ENCODE measurements around the gene FMN2. TPM values are rescaled to one million over a fixed set of nuclear protein-coding genes. Genes with fewer than 3 reads are reported as not detected.

The FMN2 gene
- total RNA-seq, 2 experiments from 2014 or later, result not detected

GRCh38 chr1:240244968-240245628 lies 153.4 kb downstream of the FMN2 start:
- no peak for DNase-seq
- H3K27ac Mint-ChIP-seq, result no peak overlapping the region

GRCh38 chr1:240245629-240246020 lies 153.9 kb downstream of the FMN2 start:
- Mint-ChIP-seq H3K27me3 (no peaks in the 10 kb centered on the region), H3K4me1 (ENCODE audit: low read depth) (no peaks in the 10 kb centered on the region), H3K27ac (no peak overlapping the region), H3K9me3 (peaks cover 2% of the 10 kb centered on the region), H3K36me3 (ENCODE audit: low read depth) (no peaks in the 10 kb centered on the region), H3K4me3 (no peak overlapping the region)
- DNase-seq, result no peak
- no peak for ATAC-seq
- intact Hi-C loops (cut with micrococcal nuclease), result no loop called here
- ChIA-PET POLR2A (no interaction called here), CTCF (no interaction called here)
- no peak for TF ChIP-seq CTCF (IDR thresholded peaks at IDR 0.05)

More at GRCh38 chr1:240244968-240245628, 153.4 kb downstream of the FMN2 start:
- Mint-ChIP-seq H3K27me3 (no peaks in the 10 kb centered on the region), H3K36me3 (ENCODE audit: low read depth) (no peaks in the 10 kb centered on the region), H3K9me3 (peaks cover 2% of the 10 kb centered on the region), H3K4me3 (no peak overlapping the region), H3K4me1 (ENCODE audit: low read depth) (no peaks in the 10 kb centered on the region)
- POLR2A ChIA-PET, result no interaction called here
- CTCF ChIA-PET, result no interaction called here
- no peak for ATAC-seq
- intact Hi-C loops (cut with micrococcal nuclease), result no loop called here
- no peak for TF ChIP-seq CTCF (IDR thresholded peaks at IDR 0.05)

GRCh38 chr1:240247899-240248298 lies 156.2 kb downstream of the FMN2 start:
- ATAC-seq (no peak), DNase-seq (no peak)
- Mint-ChIP-seq H3K27me3 (no peaks in the 10 kb centered on the region), H3K36me3 (ENCODE audit: low read depth) (no peaks in the 10 kb centered on the region), H3K27ac (no peak overlapping the region), H3K9me3 (peaks cover 7% of the 10 kb centered on the region), H3K4me3 (no peak overlapping the region), H3K4me1 (ENCODE audit: low read depth) (no peaks in the 10 kb centered on the region)
- CTCF ChIA-PET, result no interaction called here
- intact Hi-C loops (cut with micrococcal nuclease), result no loop called here
- no peak for TF ChIP-seq CTCF (IDR thresholded peaks at IDR 0.05)
- POLR2A ChIA-PET, result no interaction called here

- no peak for TF ChIP-seq CTCF (IDR thresholded peaks at IDR 0.05)
- ChIA-PET POLR2A (no interaction called here), CTCF (no interaction called here)
- Mint-ChIP-seq H3K4me1 (ENCODE audit: low read depth) (no peaks in the 10 kb centered on the region), H3K27ac (no peak overlapping the region), H3K27me3 (no peaks in the 10 kb centered on the region), H3K9me3 (peaks cover 17% of the 10 kb centered on the region), H3K36me3 (ENCODE audit: low read depth) (no peaks in the 10 kb centered on the region), H3K4me3 (no peak overlapping the region)
- intact Hi-C loops (cut with micrococcal nuclease), result no loop called here
- no peak for ATAC-seq
- no peak for DNase-seq
These were observed 162.3 kb downstream of the FMN2 start for GRCh38 chr1:240254006-240254405.

GRCh38 chr1:240254778-240255291 lies 163.2 kb downstream of the FMN2 start:
- H3K36me3 Mint-ChIP-seq (ENCODE audit: low read depth), result no peaks in the 10 kb centered on the region
- H3K9me3 Mint-ChIP-seq, result peaks cover 16% of the 10 kb centered on the region
- CTCF ChIA-PET, result no interaction called here
- ATAC-seq, result no peak
- no peaks in the 10 kb centered on the region for H3K27me3 Mint-ChIP-seq
- intact Hi-C loops (cut with micrococcal nuclease), result no loop called here
- POLR2A ChIA-PET, result no interaction called here
- DNase-seq, result no peak
- TF ChIP-seq CTCF (IDR thresholded peaks at IDR 0.05), result no peak
- H3K27ac Mint-ChIP-seq, result no peak overlapping the region
- no peak overlapping the region for H3K4me3 Mint-ChIP-seq
- H3K4me1 Mint-ChIP-seq (ENCODE audit: low read depth), result no peaks in the 10 kb centered on the region
